OCI-LY1 (cell line): ENCODE data around the gene PCDHGA5.
"Not testable (repeated sequence)": the region's sequence is repeated elsewhere in the genome, so short reads cannot be mapped to it uniquely, and the experiment has no call there.

Experiments
- H2AFZ ChIP-seq: fragments of 200-600 bp; sonication (generic), shearing (Covaris generic); 2 replicates; pipeline ENCODE4 v1.6.0; 2014; ENCODE audit warnings: antibody characterized with exemption, mild to moderate bottlenecking, low read length
- H3F3A ChIP-seq: fragments of 200-600 bp; sonication (generic), shearing (Covaris generic); 2 replicates; pipeline ENCODE4 v1.6.0; 2014; ENCODE audit warnings: mild to moderate bottlenecking, antibody characterized with exemption, low read length, moderate library complexity; ENCODE audit not compliant: insufficient read depth
- H3K27ac ChIP-seq: fragments of 200-600 bp; sonication (generic); 2 replicates; pipeline ENCODE4 v1.5.1; 2014; ENCODE audit warnings: low read length, mixed run types, mild to moderate bottlenecking, low read depth; ENCODE audit not compliant: poor library complexity, severe bottlenecking
- H3K27me3 ChIP-seq: fragments of 200-600 bp; sonication (generic); 2 replicates; pipeline ENCODE4 v1.6.0; 2014; ENCODE audit warnings: antibody characterized with exemption, mild to moderate bottlenecking, low read length, moderate library complexity; ENCODE audit not compliant: insufficient read depth
- H3K36me3 ChIP-seq: fragments of 200-600 bp; sonication (generic); 2 replicates; pipeline ENCODE4 v1.6.1; 2014; ENCODE audit warnings: mild to moderate bottlenecking, antibody characterized with exemption, low read length, moderate library complexity, mixed read lengths; ENCODE audit not compliant: insufficient read depth
- H3K4me1 ChIP-seq: fragments of 200-600 bp; sonication (generic); 2 replicates; pipeline ENCODE4 v1.5.1; 2014; ENCODE audit warnings: mild to moderate bottlenecking, low read length, moderate library complexity; ENCODE audit not compliant: insufficient read depth, severe bottlenecking
- H3K4me2 ChIP-seq: fragments of 200-600 bp; sonication (generic), shearing (Covaris generic); 2 replicates; pipeline ENCODE4 v1.6.1; 2014; ENCODE audit warnings: low read length
- H3K4me3 ChIP-seq: fragments of 200-600 bp; sonication (generic); 2 replicates; pipeline ENCODE4 v1.5.1; 2014; ENCODE audit warnings: low read length, low read depth, mild to moderate bottlenecking, mixed read lengths; ENCODE audit not compliant: poor library complexity, severe bottlenecking
- H3K79me2 ChIP-seq: fragments of 200-600 bp; shearing (Covaris generic); 2 replicates; pipeline ENCODE4 v1.6.1; 2016; ENCODE audit warnings: mixed run types, low read length, mixed read lengths; ENCODE audit not compliant: insufficient read depth
- H3K9ac ChIP-seq: fragments of 200-600 bp; sonication (generic), shearing (Covaris generic); 2 replicates; pipeline ENCODE4 v1.6.1; 2014; ENCODE audit warnings: mild to moderate bottlenecking, low read length, mixed read lengths
- H3K9me2 ChIP-seq: fragments of 200-600 bp; sonication (generic), shearing (Covaris generic); 2 replicates; pipeline ENCODE4 v1.6.1; 2014; ENCODE audit warnings: low read depth, mild to moderate bottlenecking, low read length, mixed read lengths
- H3K9me3 ChIP-seq: fragments of 200-600 bp; shearing (Covaris generic); 2 replicates; pipeline ENCODE4 v1.6.1; 2014; ENCODE audit warnings: low read length, mixed read lengths
- H4K20me1 ChIP-seq: fragments of 200-600 bp; sonication (generic), shearing (Covaris generic); 2 replicates; pipeline ENCODE4 v1.6.0; 2016; ENCODE audit warnings: mild to moderate bottlenecking, low read length; ENCODE audit not compliant: insufficient read depth
- CTCF ChIP-seq: fragments of 200-600 bp; sonication (generic), shearing (Covaris generic); IDR thresholded peaks from 2 replicates; pipeline ENCODE4 v1.5.1; 2017; ENCODE audit warnings: mild to moderate bottlenecking, antibody characterized with exemption, low read length, moderate library complexity, mixed read lengths
- EZH2 ChIP-seq: fragments of 200-600 bp; sonication (generic), shearing (Covaris generic); IDR thresholded peaks from 2 replicates; pipeline ENCODE4 v1.8.0; 2017; ENCODE audit warnings: borderline replicate concordance, mixed run types, mild to moderate bottlenecking, antibody characterized with exemption, low read length, moderate library complexity, mixed read lengths

Gene PCDHGA5

GRCh38 chr5:141328231-141328630, 35.7 kb upstream of the PCDHGA5 start:
- Histone ChIP-seq H3K27me3 (no peaks in the 10 kb centered on the region), H3K4me3 (no peak overlapping the region), H2AFZ (no peak overlapping the region), H3K36me3 (no peaks in the 10 kb centered on the region), H3K9me2 (no peaks in the 10 kb centered on the region), H3F3A (no peaks in the 10 kb centered on the region), H4K20me1 (no peaks in the 10 kb centered on the region), H3K79me2 (no peaks in the 10 kb centered on the region), H3K9me3 (peaks cover 6% of the 10 kb centered on the region), H3K27ac (no peak overlapping the region), H3K4me1 (peaks cover 9% of the 10 kb centered on the region), H3K4me2 (no peak overlapping the region), H3K9ac (no peak overlapping the region)
- TF ChIP-seq CTCF (no peak), EZH2 (no peak)

GRCh38 chr5:141330299-141331080, 33.5 kb upstream of the PCDHGA5 start, which contains the start of gene PCDHGA1:
PCDHGA1 (plus strand) TSS chr5:141330514.
- Histone ChIP-seq H3K27me3 (no peaks in the 10 kb centered on the region), H2AFZ (no peak within 1 kb of the TSS), H3K9me2 (no peaks in the 10 kb centered on the region), H3K79me2 (no peaks in the 10 kb centered on the region), H3K4me3 (no peak within 1 kb of the TSS), H3K4me1 (peaks cover 15% of the 10 kb centered on the region), H3K4me2 (no peak within 1 kb of the TSS), H3F3A (no peaks in the 10 kb centered on the region), H4K20me1 (no peaks in the 10 kb centered on the region), H3K27ac (no peak within 1 kb of the TSS), H3K9ac (no peak within 1 kb of the TSS), H3K36me3 (no peaks in the 10 kb centered on the region), H3K9me3 (peaks cover 14% of the 10 kb centered on the region)
- TF ChIP-seq CTCF, result peak; percentile 47; the same call in 1 of the 2 replicates
- no peak for TF ChIP-seq EZH2

GRCh38 chr5:141332571-141332970, 31.4 kb upstream of the PCDHGA5 start:
- not testable (repeated sequence) for H3K36me3 ChIP-seq, H3F3A ChIP-seq, H3K9me2 ChIP-seq, H3K79me2 ChIP-seq, H3K4me3 ChIP-seq, H3K4me2 ChIP-seq, H3K27me3 ChIP-seq, H3K27ac ChIP-seq, H3K4me1 ChIP-seq, H4K20me1 ChIP-seq, H2AFZ ChIP-seq, H3K9ac ChIP-seq
- H3K9me3 ChIP-seq, result peaks cover 19% of the 10 kb centered on the region
